Stomach smooth muscle (tissue), 2 donors: ENCODE measurements around the gene CSF2.
"Not testable (repeated sequence)": the region's sequence is repeated elsewhere in the genome, so short reads cannot be mapped to it uniquely, and the experiment has no call there.

Experiments
- H3K27ac ChIP-seq: one replicate; pipeline ENCODE4 v1.7.0; 2013; ENCODE audit warnings: mild to moderate bottlenecking, low read length, inconsistent platforms
- H3K27me3 ChIP-seq, 2 donors: one replicate each; pipeline ENCODE4 v1.7.0; 2013; ENCODE audit warnings: low read length in 2 of 2; ENCODE audit not compliant: insufficient read depth in 2 of 2, control insufficient read depth in 1 of 2
- H3K36me3 ChIP-seq, 2 donors: one replicate each; pipeline ENCODE4 v1.7.0; 2013; ENCODE audit warnings: low read length in 2 of 2; ENCODE audit not compliant: control insufficient read depth in 2 of 2, insufficient read depth in 2 of 2
- H3K4me1 ChIP-seq: one replicate; pipeline ENCODE4 v1.7.0; 2013; ENCODE audit warnings: low read length; ENCODE audit not compliant: control insufficient read depth, insufficient read depth
- H3K4me3 ChIP-seq, 2 donors: one replicate each; pipeline ENCODE4 v1.7.0; 2013; ENCODE audit warnings: low read length in 2 of 2
- H3K9ac ChIP-seq, 2 donors: one replicate each; pipeline ENCODE4 v1.7.0; 2013; ENCODE audit warnings: low read length in 2 of 2, mild to moderate bottlenecking in 1 of 2
- H3K9me3 ChIP-seq, 2 donors: one replicate each; pipeline ENCODE4 v1.7.0; 2013; ENCODE audit warnings: low read length in 2 of 2; ENCODE audit not compliant: control insufficient read depth in 2 of 2
- donor health status: healthy.
- donor health status: Pancreatic carcinoma.

CSF2 gene

GRCh38 chr5:132102101-132102701 is 28.6 kb downstream of the CSF2 start:
- no peak overlapping the region for H3K27ac ChIP-seq
- H3K4me1 ChIP-seq, result peaks cover 2% of the 10 kb centered on the region
- H3K4me3 ChIP-seq, result no peak overlapping the region
- H3K9ac ChIP-seq, result no peak overlapping the region
- no peaks in the 10 kb centered on the region for H3K27me3 ChIP-seq
- H3K36me3 ChIP-seq, result no peaks in the 10 kb centered on the region
- H3K9me3 ChIP-seq, result no peaks in the 10 kb centered on the region

DNA sequence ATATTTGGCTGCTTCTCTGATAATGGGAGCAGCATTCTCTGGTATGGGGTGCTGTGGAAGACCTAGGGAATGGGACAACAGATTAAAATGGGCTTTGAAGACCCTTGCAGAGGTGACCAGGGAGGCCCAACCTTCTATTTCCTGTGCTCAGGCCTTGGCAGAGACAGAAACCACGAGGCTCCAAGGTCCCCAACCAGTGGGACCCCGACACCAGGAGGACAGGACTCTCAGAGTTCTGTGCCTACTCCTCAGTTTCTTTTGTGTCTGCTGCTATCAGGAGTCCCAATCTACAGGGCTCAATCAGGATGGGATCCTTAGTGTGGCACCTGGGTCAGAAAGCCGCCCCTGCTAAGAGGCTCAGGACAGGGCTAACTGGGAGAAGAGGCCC is 29.3 kb downstream of the CSF2 start:
- H3K9me3 ChIP-seq, result no peaks in the 10 kb centered on the region
- no peak overlapping the region for H3K27ac ChIP-seq
- no peaks in the 10 kb centered on the region for H3K36me3 ChIP-seq
- no peaks in the 10 kb centered on the region for H3K27me3 ChIP-seq
- H3K9ac ChIP-seq, result no peak overlapping the region
- peaks cover 2% of the 10 kb centered on the region for H3K4me1 ChIP-seq
- H3K4me3 ChIP-seq, result no peak overlapping the region

GRCh38 chr5:132103332-132103951 is 29.9 kb downstream of the CSF2 start:
- Histone ChIP-seq H3K27ac (no peak overlapping the region), H3K9me3 (no peaks in the 10 kb centered on the region), H3K27me3 (no peaks in the 10 kb centered on the region), H3K36me3 (no peaks in the 10 kb centered on the region), H3K9ac (no peak overlapping the region), H3K4me1 (peaks cover 2% of the 10 kb centered on the region), H3K4me3 (no peak overlapping the region)

GRCh38 chr5:132103969-132104391 is 30.4 kb downstream of the CSF2 start:
- Histone ChIP-seq H3K4me3 (no peak overlapping the region), H3K9ac (no peak overlapping the region), H3K27ac (no peak overlapping the region), H3K27me3 (no peaks in the 10 kb centered on the region), H3K4me1 (peaks cover 2% of the 10 kb centered on the region), H3K36me3 (no peaks in the 10 kb centered on the region), H3K9me3 (no peaks in the 10 kb centered on the region)

DNA sequence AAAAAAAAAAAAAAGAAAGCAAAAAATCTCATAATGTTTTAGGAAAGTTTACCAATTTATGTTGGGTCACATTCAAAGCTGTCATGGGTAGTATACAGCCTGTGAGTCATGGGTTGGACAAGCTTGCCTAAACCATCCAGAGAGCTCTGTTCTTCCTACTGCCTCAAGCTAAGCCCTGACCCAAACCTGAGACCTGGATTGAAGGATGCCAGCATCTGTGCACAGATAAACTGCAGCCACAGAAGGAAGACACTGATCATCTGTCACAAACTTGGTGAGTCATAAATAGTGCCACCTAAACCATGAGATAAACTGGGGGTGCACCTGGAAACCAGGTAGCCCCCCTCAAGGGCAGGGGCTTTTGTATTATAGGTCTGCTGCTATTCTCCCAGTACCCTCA is 31.0 kb downstream of the CSF2 start:
- H3K27ac ChIP-seq, result no peak overlapping the region

DNA sequence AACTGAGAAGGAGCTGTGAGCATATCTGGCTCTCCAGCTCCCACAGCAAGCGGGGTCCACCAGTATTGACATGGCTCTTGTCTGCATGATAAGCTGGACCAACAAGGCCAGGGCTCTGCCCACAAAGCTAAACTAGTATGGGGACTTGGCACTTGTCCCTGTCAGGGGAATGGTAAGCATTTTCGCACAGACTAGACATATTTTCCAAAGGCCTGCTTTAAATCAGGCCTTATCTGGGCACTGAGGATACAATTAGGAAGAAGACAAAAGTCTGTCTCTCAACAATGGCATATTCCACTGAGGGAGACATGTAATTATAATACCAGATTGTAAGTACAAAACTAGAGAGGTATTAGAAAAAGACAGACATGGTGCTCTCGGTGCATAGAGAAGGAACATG is 32.1 kb downstream of the CSF2 start:
- H3K9ac ChIP-seq, result no peak overlapping the region
- H3K9me3 ChIP-seq, result no peaks in the 10 kb centered on the region
- no peaks in the 10 kb centered on the region for H3K36me3 ChIP-seq
- no peak overlapping the region for H3K4me3 ChIP-seq
- H3K27ac ChIP-seq, result no peak overlapping the region
- peaks cover 2% of the 10 kb centered on the region for H3K4me1 ChIP-seq
- no peaks in the 10 kb centered on the region for H3K27me3 ChIP-seq

More for the DNA sequence above, 31.0 kb downstream of the CSF2 start:
- Histone ChIP-seq H3K27me3 (no peaks in the 10 kb centered on the region), H3K36me3 (no peaks in the 10 kb centered on the region), H3K4me3 (no peak overlapping the region), H3K9me3 (no peaks in the 10 kb centered on the region), H3K9ac (no peak overlapping the region), H3K4me1 (peaks cover 2% of the 10 kb centered on the region)

DNA sequence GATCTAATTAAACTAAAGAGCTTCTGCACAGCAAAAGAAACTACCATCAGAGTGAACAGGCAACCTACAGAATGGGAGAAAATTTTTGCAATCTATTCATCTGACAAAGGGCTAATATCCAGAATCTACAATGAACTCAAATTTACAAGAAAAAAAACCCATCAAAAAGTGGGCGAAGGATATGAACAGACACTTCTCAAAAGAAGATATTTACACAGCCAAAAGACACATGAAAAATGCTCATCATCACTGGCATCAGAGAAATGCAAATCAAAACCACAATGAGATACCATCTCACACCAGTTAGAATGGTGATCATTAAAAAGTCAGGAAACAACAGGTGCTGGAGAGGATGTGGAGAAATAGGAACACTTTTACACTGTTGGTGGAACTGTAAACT is 34.9 kb downstream of the CSF2 start:
- H3K9me3 ChIP-seq, H3K27me3 ChIP-seq, H3K4me1 ChIP-seq, H3K36me3 ChIP-seq, H3K9ac ChIP-seq, H3K4me3 ChIP-seq, H3K27ac ChIP-seq: not testable (repeated sequence)

DNA sequence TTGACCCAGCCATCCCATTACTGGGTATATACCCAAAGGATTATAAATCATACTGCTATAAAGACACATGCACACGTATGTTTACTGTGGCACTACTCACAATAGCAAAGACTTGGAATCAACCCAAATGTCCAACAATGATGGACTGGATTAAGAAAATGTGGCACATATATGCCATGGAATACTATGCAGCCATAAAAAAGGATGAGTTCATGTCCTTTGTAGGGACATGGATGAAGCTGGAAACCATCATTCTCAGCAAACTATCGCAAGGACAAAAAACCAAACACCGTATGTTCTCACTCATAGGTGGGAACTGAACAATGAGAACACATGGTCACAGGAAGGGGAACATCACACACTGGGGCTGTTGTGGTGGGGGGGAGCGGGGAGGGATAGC is 35.4 kb downstream of the CSF2 start:
- not testable (repeated sequence) for H3K4me3 ChIP-seq, H3K9me3 ChIP-seq, H3K4me1 ChIP-seq, H3K9ac ChIP-seq, H3K27me3 ChIP-seq, H3K27ac ChIP-seq, H3K36me3 ChIP-seq

DNA sequence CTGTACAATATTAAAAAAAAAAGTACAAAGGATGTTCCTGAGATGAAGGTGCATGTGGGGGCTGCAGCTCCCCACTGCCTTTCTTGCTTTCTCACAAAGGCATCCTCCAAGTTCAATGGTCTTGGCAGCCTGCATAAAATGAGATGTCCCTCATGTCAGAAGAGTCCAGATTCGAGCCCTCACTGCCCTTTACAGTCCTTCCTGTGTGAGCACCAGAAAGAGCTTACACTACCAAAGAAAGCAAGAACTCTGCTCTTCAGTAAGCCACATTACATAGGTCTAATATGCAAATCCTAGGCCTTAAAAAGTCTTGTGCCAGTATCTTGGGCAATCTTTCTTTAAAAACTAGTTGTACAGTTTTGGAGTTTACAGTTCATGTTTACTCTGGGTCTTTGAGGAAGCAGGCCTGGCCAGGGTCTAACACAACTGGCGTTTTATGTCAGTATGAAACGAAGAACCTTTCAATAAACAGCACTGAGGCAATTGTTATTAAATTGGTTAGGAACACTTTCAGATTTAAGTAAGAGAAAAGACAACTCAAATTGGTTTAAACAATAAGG is 36.0 kb downstream of the CSF2 start:
- Histone ChIP-seq H3K4me1 (no peaks in the 10 kb centered on the region), H3K36me3 (no peaks in the 10 kb centered on the region), H3K4me3 (no peak overlapping the region), H3K9ac (no peak overlapping the region), H3K27ac (no peak overlapping the region), H3K27me3 (no peaks in the 10 kb centered on the region), H3K9me3 (no peaks in the 10 kb centered on the region)

GRCh38 chr5:132110195-132110594 is 36.6 kb downstream of the CSF2 start:
- no peaks in the 10 kb centered on the region for H3K36me3 ChIP-seq
- H3K9ac ChIP-seq, result no peak overlapping the region
- no peaks in the 10 kb centered on the region for H3K4me1 ChIP-seq
- H3K27me3 ChIP-seq, result no peaks in the 10 kb centered on the region
- no peak overlapping the region for H3K4me3 ChIP-seq
- H3K9me3 ChIP-seq, result no peaks in the 10 kb centered on the region
- no peak overlapping the region for H3K27ac ChIP-seq

DNA sequence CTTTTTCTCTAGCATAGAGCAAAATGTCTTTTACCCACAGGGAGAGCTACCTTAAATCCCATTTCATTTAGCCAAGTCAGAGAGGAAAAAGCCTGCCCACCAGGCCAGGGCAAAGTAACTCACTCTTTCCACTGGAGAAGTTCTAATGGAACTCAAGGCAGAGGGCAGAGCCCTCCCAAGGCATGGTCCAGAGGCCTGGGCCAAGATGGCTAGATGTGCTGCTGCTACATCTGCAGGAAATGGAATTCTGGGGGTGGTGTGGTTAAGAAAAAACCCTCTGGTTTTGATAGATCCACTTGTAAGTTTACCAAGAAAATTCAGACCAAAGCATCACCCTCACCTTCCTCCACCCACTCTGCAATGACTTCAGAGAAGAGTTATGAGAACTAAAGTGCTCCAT is 37.3 kb downstream of the CSF2 start:
- no peak overlapping the region for H3K4me3 ChIP-seq
- no peaks in the 10 kb centered on the region for H3K36me3 ChIP-seq
- H3K4me1 ChIP-seq, result no peaks in the 10 kb centered on the region
- no peak overlapping the region for H3K9ac ChIP-seq
- H3K9me3 ChIP-seq, result no peaks in the 10 kb centered on the region
- H3K27me3 ChIP-seq, result no peaks in the 10 kb centered on the region
- no peak overlapping the region for H3K27ac ChIP-seq
